ENCODE data around the gene POLDIP3. TPM values are rescaled to one million over a fixed set of nuclear protein-coding genes. Genes with fewer than 3 reads are reported as not detected.

POLDIP3 gene
- total and polyA plus RNA-seq, 2 of the 4 experiments (the other 2 are of a cell fraction) = 33.9 to 43.6 TPM

DNA sequence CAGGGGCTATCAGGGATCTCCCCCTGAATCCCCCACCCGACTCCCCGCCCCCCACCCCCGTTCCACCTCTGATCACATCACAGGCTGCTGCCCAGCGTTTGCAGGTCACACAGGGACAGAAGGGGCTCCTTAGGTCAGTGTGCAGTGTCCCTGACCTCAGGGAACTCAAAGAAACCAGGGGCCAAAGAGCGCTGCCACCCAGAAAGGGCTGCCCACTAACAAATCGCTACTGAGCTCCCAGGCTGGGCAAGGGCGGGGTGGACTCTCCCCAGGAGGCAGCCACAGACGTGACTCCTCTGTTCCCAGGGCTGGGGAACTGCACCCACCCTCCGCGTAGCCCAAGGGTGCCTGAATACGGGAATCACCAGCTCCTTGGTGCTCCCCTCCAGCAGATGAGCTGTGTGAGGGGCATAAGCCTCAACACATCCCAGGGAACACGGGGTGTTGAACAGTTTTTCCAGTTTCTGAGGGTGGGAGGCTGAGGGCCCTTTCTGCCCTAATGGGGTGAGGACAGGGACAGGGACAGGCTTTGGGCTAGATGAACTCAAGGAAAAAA lies 9.9 kb upstream of the POLDIP3 start:
- no peak overlapping the region for H3K23ac ChIP-seq (ENCODE audit: low read depth, low read length)
- no peak for ATAC-seq (ENCODE audit: low read depth)
- H3K9me1 ChIP-seq (ENCODE audit: insufficient read depth, low read length) = 0 out of 2 replicates have a peak, but pooled peaks cover 13% of the 10 kb centered on the region
- H3K4me3 ChIP-seq (ENCODE audit: insufficient read depth, low read depth, low read length) = no peak overlapping the region
- CTCF ChIA-PET = no interaction called here
- peaks cover 61% of the 10 kb centered on the region for H3K36me3 ChIP-seq (ENCODE audit: control insufficient read depth, insufficient read depth, low read length)
- H3K4me1 ChIP-seq (ENCODE audit: control insufficient read depth, insufficient read depth, low read length) = peaks cover 8% of the 10 kb centered on the region
- no peak overlapping the region for H2AK5ac ChIP-seq (ENCODE audit: low read depth, low read length)
- H3K27me3 ChIP-seq (ENCODE audit: control insufficient read depth, insufficient read depth, low read length) = no peaks in the 10 kb centered on the region
- H4K20me1 ChIP-seq (ENCODE audit: insufficient read depth, low read length) = peaks cover 22% of the 10 kb centered on the region
- in situ Hi-C loops (cut with MboI; ENCODE audit: low sequenced_read_pairs) (no loop called here), dilution Hi-C loops (cut with HindIII; ENCODE audit: low sequenced_read_pairs, unreplicated experiment) (no loop called here), intact Hi-C loops (cut with micrococcal nuclease) (no loop called here)
- no peak overlapping the region for H3K18ac ChIP-seq (ENCODE audit: low read depth, low read length)
- H3K14ac ChIP-seq (replicated peaks; ENCODE audit: low read depth, low read length) = no peak overlapping the region
- H3K56ac ChIP-seq (ENCODE audit: extremely low read depth, insufficient read depth, low read length) = no peak overlapping the region
- BruUV-seq (replicated peaks) = no TSS peak
- H4K8ac ChIP-seq (ENCODE audit: low read depth in 2 of 2, low read length in 2 of 2) = no peak overlapping the region
- no peak overlapping the region for H2BK15ac ChIP-seq (ENCODE audit: low read depth, low read length)
- no peak overlapping the region for H2AK9ac ChIP-seq (replicated peaks; ENCODE audit: low read depth, low read length, poor library complexity)
- H2BK120ac ChIP-seq (ENCODE audit: low read depth, low read length) = no peak overlapping the region
- POLR2A ChIA-PET (ENCODE audit: unreplicated experiment) = no interaction called here
- H4K91ac ChIP-seq (ENCODE audit: insufficient read depth, low read depth, low read length) = no peak overlapping the region
- TF ChIP-seq MAZ (IDR thresholded peaks at IDR 0.05; ENCODE audit: borderline replicate concordance, low read depth, low read length) = no peak
- no peak for TF ChIP-seq CTCF (conservative IDR thresholded peaks at IDR 0.05; ENCODE audit: low read depth, low read length)
- no peak for TF ChIP-seq FOS (IDR thresholded peaks at IDR 0.05; ENCODE audit: low read depth, low read length)
- no peak for TF ChIP-seq POLR2A (IDR thresholded peaks at IDR 0.05; ENCODE audit: low read depth, low read length)
- TF ChIP-seq MAFK (IDR thresholded peaks at IDR 0.05; ENCODE audit: low read depth, low read length) = no peak
- no peak for TF ChIP-seq USF2 (IDR thresholded peaks at IDR 0.05; ENCODE audit: low read depth, low read length)
- TF ChIP-seq BHLHE40 (IDR thresholded peaks at IDR 0.05; ENCODE audit: low read depth, low read length) = no peak
- TF ChIP-seq RFX5 (IDR thresholded peaks at IDR 0.05; ENCODE audit: low read depth, low read length) = no peak
- no peak for TF ChIP-seq NFE2L2 (IDR thresholded peaks at IDR 0.05; ENCODE audit: low read depth, low read length)
- no peak for TF ChIP-seq SMC3 (IDR thresholded peaks at IDR 0.05; ENCODE audit: low read depth, low read length)
- TF ChIP-seq CHD1 (IDR thresholded peaks at IDR 0.05; ENCODE audit: low read depth, low read length) = no peak
- no peak for TF ChIP-seq CEBPB (IDR thresholded peaks at IDR 0.05; ENCODE audit: low read depth, low read length)
- TF ChIP-seq MXI1 (IDR thresholded peaks at IDR 0.05; ENCODE audit: borderline replicate concordance, low read depth, low read length) = no peak
- TF ChIP-seq RAD21 (IDR thresholded peaks at IDR 0.05; ENCODE audit: low read length) = no peak
- no peak for TF ChIP-seq ELK1 (IDR thresholded peaks at IDR 0.05; ENCODE audit: borderline replicate concordance, low read depth, low read length)
- no peak for TF ChIP-seq RCOR1 (IDR thresholded peaks at IDR 0.05; ENCODE audit: insufficient replicate concordance, low read length)
- no peak overlapping the region for H3K27ac ChIP-seq (ENCODE audit: insufficient read depth, low read length)
- WGBS, 2 experiments (ENCODE audit: extremely low coverage in 2 of 2, insufficient read length in 1 of 2) = no CpG with 5 or more reads among the region's 12 CpGs
- no peaks in the 10 kb centered on the region for H3K9me3 ChIP-seq (ENCODE audit: control insufficient read depth, insufficient read depth, low read length)
- H2AFZ ChIP-seq (replicated peaks; ENCODE audit: low read length, poor library complexity) = peak overlapping the region; percentile 14
- H3K4me2 ChIP-seq (ENCODE audit: low read depth, low read length) = no peak overlapping the region
- no peak overlapping the region for H3K4ac ChIP-seq (ENCODE audit: low read depth, low read length)
- no peak for DNase-seq
- H3K79me1 ChIP-seq (ENCODE audit: low read depth in 1 of 2, low read length in 2 of 2) = peaks cover 0 to 37% of the 10 kb centered on the region in 2 experiments
- no peak overlapping the region for H2BK20ac ChIP-seq (ENCODE audit: low read depth, low read length)
- no peak overlapping the region for H2BK5ac ChIP-seq (ENCODE audit: low read depth, low read length, poor library complexity, severe bottlenecking)
- H4K5ac ChIP-seq (ENCODE audit: low read depth, low read length) = no peak overlapping the region
- no peak overlapping the region for H3K9ac ChIP-seq (ENCODE audit: low read depth, low read length)
